ENCODE measurements around the gene WNT5B. TPM values are rescaled to one million over a fixed set of nuclear protein-coding genes. Genes with fewer than 3 reads are reported as not detected.
"Not testable (repeated sequence)": the region's sequence is repeated elsewhere in the genome, so short reads cannot be mapped to it uniquely, and the experiment has no call there.

WNT5B gene
- total RNA-seq, 2 experiments from 2014 or later = 0.86 to 14.7 TPM

GRCh38 chr12:1692895-1693610 is 64.0 kb downstream of the WNT5B start:
- ChIA-PET POLR2A (interaction anchor here (0.6 to 1.1 kb wide), 4 partner anchors 11 to 491 kb away, joined by 3 read pairs; no protein-coding TSS in a partner anchor), CTCF (ENCODE audit: unreplicated experiment) (no interaction called here)
- DNase-seq (ENCODE audit: low spot score) = no peak
- H3K79me2 ChIP-seq (ENCODE audit: insufficient read depth, low read depth, low read length) = peaks cover 73% of the 10 kb centered on the region
- H3K36me3 ChIP-seq (ENCODE audit: insufficient read depth, low read length) = peaks cover 38% of the 10 kb centered on the region
- H3K4me1 ChIP-seq (ENCODE audit: insufficient read depth, low read length, poor library complexity, severe bottlenecking) = peaks cover 39% of the 10 kb centered on the region
- H3K27ac ChIP-seq (ENCODE audit: low read depth, low read length, poor library complexity, severe bottlenecking) = no peak overlapping the region
- TF ChIP-seq CTCF (conservative IDR thresholded peaks at IDR 0.05; ENCODE audit: low read length) = no peak
- TF ChIP-seq EZH2phosphoT487 (IDR thresholded peaks at IDR 0.05; ENCODE audit: borderline replicate concordance, low read depth, low read length) = no peak
- no peak overlapping the region for H2AFZ ChIP-seq (ENCODE audit: low read length)
- BruUV-seq (replicated peaks) = no TSS peak
- H3K9me3 ChIP-seq (ENCODE audit: low read length) = no peaks in the 10 kb centered on the region
- peak overlapping the region; percentile 94 for H3K4me2 ChIP-seq (ENCODE audit: low read length)
- no peaks in the 10 kb centered on the region for H3K9me2 ChIP-seq (ENCODE audit: insufficient read depth, low read length)
- intact Hi-C loops (cut with micrococcal nuclease; ENCODE audit: unreplicated experiment) = loop anchor here (5.0 kb wide), 1 partner anchor 49 kb away; no protein-coding TSS in a partner anchor
- H3K4me3 ChIP-seq (ENCODE audit: low read depth, low read length, poor library complexity, severe bottlenecking) = peak overlapping the region; percentile 93
- H4K20me1 ChIP-seq (ENCODE audit: insufficient read depth, low read length) = peaks cover 21% of the 10 kb centered on the region; the same call in 1 of the 2 replicates

DNA sequence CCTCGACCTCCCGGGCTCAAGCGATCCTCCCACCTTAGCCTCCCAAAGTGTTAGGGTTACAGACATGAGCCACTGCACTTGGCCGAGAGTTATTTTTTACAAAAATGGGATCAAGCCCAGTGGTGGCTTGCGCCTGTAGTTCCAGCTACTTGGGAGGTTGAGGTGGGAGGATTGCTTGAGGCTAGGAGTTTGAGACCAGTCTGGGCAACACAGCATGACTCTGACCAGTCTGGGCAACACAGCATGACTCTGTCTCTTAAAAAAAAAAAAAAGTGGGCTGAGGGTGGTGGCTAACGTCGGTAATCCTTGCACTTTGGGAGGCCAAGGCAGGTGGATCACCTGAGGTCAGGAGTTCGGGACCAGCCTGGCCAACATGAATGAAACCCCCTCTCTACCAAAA is 66.1 kb downstream of the WNT5B start:
- peaks cover 53% of the 10 kb centered on the region for H3K36me3 ChIP-seq (ENCODE audit: insufficient read depth, low read length)
- H3K9me2 ChIP-seq (ENCODE audit: insufficient read depth, low read length); H3K4me2 ChIP-seq (ENCODE audit: low read length); H3K9me3 ChIP-seq (ENCODE audit: low read length); BruUV-seq (replicated peaks); H2AFZ ChIP-seq (ENCODE audit: low read length); intact Hi-C loops (cut with micrococcal nuclease; ENCODE audit: unreplicated experiment); DNase-seq (ENCODE audit: low spot score); CTCF ChIA-PET (ENCODE audit: unreplicated experiment); H3K4me3 ChIP-seq (ENCODE audit: low read depth, low read length, poor library complexity, severe bottlenecking); POLR2A ChIA-PET; H3K27ac ChIP-seq (ENCODE audit: low read depth, low read length, poor library complexity, severe bottlenecking): not testable (repeated sequence)
- peaks cover 91% of the 10 kb centered on the region for H3K79me2 ChIP-seq (ENCODE audit: insufficient read depth, low read depth, low read length)
- H3K4me1 ChIP-seq (ENCODE audit: insufficient read depth, low read length, poor library complexity, severe bottlenecking) = peaks cover 35% of the 10 kb centered on the region
- peaks cover 21% of the 10 kb centered on the region; the same call in 1 of the 2 replicates for H4K20me1 ChIP-seq (ENCODE audit: insufficient read depth, low read length)

DNA sequence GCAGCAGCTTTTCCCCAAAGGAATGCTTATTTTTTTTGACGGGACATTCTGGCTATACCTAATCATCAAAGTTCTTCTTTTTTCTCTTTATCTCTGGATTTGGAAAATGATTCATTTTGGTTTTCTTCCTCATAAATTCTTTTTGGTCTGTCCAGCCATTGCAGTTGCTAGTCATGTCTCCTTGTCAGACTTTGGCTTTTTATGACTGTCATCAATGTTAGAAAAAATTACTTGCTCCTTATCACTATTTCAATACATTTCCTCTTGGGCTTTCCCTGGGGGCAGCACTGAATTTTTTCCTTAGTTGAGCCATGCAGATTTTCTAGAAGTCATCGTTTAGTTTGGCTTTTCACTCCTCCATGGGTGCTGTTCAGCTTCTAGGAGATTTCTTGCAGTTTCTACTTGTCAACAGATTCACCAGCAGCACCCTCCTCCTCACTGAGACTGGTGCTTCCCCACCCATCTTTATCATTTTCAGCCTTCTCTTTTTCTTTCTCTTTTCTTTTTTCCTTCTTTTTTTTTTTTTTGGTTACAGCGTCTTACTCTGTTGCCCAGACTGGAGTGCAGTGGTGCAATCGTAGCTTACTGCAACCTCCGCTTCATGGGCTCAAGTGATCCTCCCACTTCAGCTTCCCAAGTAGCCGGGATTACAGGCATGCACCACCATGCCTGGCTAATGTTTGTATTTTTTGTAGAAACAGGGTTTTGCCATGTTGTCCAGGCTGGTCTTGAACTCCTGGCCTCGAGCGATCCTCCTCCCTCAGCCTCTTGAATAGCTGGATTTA is 67.0 kb downstream of the WNT5B start:
- no peak overlapping the region for H2AFZ ChIP-seq (ENCODE audit: low read length)
- H3K9me2 ChIP-seq (ENCODE audit: insufficient read depth, low read length) = no peaks in the 10 kb centered on the region
- ChIA-PET CTCF (ENCODE audit: unreplicated experiment) (no interaction called here), POLR2A (interaction anchor here (0.7 to 1.0 kb wide), 4 partner anchors 12 to 704 kb away, joined by 3 to 5 read pairs (median 3); no protein-coding TSS in a partner anchor)
- H3K9me3 ChIP-seq (ENCODE audit: low read length) = peaks cover 5% of the 10 kb centered on the region; the same call in 1 of the 2 replicates
- no peak for DNase-seq (ENCODE audit: low spot score)
- H3K79me2 ChIP-seq (ENCODE audit: insufficient read depth, low read depth, low read length) = peaks cover 99% of the 10 kb centered on the region
- TF ChIP-seq EZH2phosphoT487 (IDR thresholded peaks at IDR 0.05; ENCODE audit: borderline replicate concordance, low read depth, low read length) (no peak), CTCF (conservative IDR thresholded peaks at IDR 0.05; ENCODE audit: low read length) (no peak)
- peaks cover 21% of the 10 kb centered on the region; the same call in 1 of the 2 replicates for H4K20me1 ChIP-seq (ENCODE audit: insufficient read depth, low read length)
- no peak overlapping the region for H3K4me3 ChIP-seq (ENCODE audit: low read depth, low read length, poor library complexity, severe bottlenecking)
- no peak overlapping the region for H3K27ac ChIP-seq (ENCODE audit: low read depth, low read length, poor library complexity, severe bottlenecking)
- no TSS peak for BruUV-seq (replicated peaks)
- no peak overlapping the region for H3K4me2 ChIP-seq (ENCODE audit: low read length)
- H3K4me1 ChIP-seq (ENCODE audit: insufficient read depth, low read length, poor library complexity, severe bottlenecking) = peaks cover 31% of the 10 kb centered on the region
- peaks cover 63% of the 10 kb centered on the region for H3K36me3 ChIP-seq (ENCODE audit: insufficient read depth, low read length)
- intact Hi-C loops (cut with micrococcal nuclease; ENCODE audit: unreplicated experiment) = no loop called here
